ENCODE measurements around the gene ADGRD1. TPM values are rescaled to one million over a fixed set of nuclear protein-coding genes. Genes with fewer than 3 reads are reported as not detected.
A peak's percentile ranks its signal among the peaks of the same experiment; 100 is the strongest.

ADGRD1 gene
- total RNA-seq, 1 experiment from 2014 or later: not detected

DNA sequence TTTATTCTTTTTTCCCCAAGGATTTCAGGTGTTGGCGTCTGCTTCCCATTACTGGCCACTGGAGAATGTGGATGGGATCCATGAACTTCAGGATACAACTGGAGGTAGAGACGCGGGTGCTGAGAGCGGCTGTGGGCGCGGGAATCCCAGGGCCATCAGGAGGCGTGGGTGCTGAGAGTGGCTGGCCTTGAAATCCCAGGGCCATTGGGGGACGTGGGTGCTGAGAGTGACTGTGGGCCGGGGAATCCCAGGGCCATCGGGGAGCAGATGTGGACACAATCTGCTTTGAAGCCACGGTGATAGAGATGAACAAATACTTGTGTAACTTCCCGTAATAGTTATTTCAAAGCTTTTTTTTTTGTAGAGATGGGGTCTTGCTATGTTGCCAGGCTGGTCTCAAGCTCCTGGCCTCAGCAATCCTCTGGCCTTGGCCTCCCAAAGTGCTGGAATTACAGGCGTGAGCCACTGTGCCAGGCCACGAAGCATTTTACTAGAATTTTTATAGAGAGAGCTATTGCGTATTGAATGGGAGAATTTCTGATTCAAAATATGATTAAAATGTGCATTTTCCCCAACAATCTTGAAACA, 12.8 kb downstream of the ADGRD1 start:
- no peak for DNase-seq (ENCODE audit: low read depth)

DNA sequence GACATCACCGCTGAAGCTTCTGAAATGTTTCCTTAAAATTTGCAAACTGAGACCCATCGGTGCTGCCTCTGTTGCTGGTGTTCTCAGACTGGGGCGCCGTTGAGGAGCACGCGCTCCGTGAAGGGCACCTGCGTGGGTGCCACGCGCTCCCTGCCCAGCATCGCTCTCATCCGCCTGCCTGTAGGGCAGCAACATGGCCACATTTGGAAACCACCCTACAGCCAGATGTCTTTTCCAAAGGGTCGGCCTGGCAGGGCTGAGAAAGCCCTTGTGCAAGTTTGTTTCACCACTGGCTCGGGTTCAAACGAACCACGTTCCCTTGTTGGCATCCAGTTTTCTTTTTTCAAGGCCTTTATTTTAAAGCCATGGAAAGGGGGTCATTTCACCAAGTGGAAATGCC, 13.9 kb downstream of the ADGRD1 start:
- no peak for DNase-seq (ENCODE audit: low read depth)

GRCh38 chr12:130968611-130969010, 14.9 kb downstream of the ADGRD1 start:
- DNase-seq (ENCODE audit: low read depth): no peak

- DNase-seq (ENCODE audit: low read depth): peak; percentile 1
Observed at GRCh38 chr12:130969223-130969622, 15.5 kb downstream of the ADGRD1 start.

- DNase-seq (ENCODE audit: low read depth): no peak
Observed at GRCh38 chr12:130970165-130970907, 16.6 kb downstream of the ADGRD1 start.

DNA sequence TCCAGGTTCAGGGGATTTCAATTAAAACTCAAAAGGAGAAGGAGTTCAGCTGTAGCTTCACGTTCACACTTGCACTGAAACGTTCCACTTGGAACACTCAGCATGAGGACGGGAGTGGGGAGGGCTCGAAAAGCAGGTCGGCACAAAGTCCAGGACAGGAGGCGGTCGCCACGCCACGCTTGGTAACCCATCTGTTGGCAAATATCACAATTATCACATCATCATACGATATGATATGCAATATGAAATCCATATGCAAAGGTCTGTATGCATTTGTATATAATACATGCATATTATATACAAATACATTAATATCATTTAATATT, 17.2 kb downstream of the ADGRD1 start:
- no peak for DNase-seq (ENCODE audit: low read depth)

- DNase-seq (ENCODE audit: low read depth): no peak
Observed at GRCh38 chr12:130971925-130972585, 18.3 kb downstream of the ADGRD1 start.

DNA sequence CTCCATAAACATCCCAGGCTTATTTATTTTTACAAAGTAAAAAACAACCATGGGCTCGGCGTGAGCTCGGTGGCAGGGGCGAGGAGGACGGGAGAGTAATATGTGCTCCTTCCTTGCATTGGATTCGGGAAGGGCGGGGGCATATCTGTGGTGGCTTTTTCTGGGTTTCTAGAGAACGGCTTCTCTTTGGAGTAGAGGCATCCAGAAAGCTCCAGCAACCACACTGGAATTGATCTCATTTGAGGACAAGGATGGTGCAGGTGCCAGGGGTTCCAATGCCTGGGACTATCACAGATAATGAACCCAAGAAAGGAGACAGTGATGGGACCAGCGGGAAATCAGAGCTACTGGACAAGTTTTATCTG, 18.9 kb downstream of the ADGRD1 start:
- DNase-seq (ENCODE audit: low read depth): no peak

- DNase-seq (ENCODE audit: low read depth): no peak
Observed at GRCh38 chr12:130973109-130973508, 19.4 kb downstream of the ADGRD1 start.

GRCh38 chr12:130973906-130974305, 20.2 kb downstream of the ADGRD1 start:
- DNase-seq (ENCODE audit: low read depth): no peak

DNA sequence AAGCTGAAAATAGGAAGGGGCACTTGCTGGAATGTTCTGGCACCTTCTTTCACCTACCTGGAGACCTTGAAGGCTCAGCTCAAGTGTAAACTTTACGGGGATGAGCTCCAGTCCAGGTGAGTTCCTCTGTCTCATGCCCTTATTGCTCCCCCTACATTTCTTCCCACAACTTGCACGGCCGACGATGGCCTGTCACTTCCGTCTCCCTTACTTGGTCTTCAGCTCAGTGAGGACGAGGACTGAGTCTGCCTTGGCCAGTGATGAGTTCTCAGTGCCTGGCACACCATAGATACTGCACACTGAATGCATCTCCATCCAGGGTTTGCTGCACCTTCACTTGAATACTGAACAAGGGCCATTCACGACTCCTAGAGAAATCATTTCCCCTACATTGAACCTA, 21.4 kb downstream of the ADGRD1 start:
- DNase-seq (ENCODE audit: low read depth): no peak

- no peak for DNase-seq (ENCODE audit: low read depth)
Observed at GRCh38 chr12:130976171-130976720, 22.5 kb downstream of the ADGRD1 start.

GRCh38 chr12:130977046-130977742, 23.5 kb downstream of the ADGRD1 start:
- no peak for DNase-seq (ENCODE audit: low read depth)

DNA sequence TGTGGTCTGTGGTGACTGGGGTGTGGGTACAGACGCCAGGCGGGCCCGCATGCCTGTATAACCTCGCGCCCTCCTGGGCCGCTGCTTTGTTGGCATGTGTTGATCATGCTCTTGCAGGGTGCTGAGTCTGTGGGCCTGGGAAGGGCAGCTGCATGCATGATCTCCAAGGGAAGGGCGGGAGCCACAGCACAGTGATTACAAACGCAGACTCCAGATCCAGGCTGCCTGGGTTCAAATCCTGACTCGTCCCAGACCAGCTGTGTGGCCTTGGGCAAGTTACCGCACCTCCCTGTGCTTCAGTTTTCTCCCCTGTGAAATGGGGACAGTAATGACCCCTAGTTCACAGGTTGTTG, 24.0 kb downstream of the ADGRD1 start:
- DNase-seq (ENCODE audit: low read depth): no peak

GRCh38 chr12:130978785-130979184, 25.1 kb downstream of the ADGRD1 start:
- no peak for DNase-seq (ENCODE audit: low read depth)

DNA sequence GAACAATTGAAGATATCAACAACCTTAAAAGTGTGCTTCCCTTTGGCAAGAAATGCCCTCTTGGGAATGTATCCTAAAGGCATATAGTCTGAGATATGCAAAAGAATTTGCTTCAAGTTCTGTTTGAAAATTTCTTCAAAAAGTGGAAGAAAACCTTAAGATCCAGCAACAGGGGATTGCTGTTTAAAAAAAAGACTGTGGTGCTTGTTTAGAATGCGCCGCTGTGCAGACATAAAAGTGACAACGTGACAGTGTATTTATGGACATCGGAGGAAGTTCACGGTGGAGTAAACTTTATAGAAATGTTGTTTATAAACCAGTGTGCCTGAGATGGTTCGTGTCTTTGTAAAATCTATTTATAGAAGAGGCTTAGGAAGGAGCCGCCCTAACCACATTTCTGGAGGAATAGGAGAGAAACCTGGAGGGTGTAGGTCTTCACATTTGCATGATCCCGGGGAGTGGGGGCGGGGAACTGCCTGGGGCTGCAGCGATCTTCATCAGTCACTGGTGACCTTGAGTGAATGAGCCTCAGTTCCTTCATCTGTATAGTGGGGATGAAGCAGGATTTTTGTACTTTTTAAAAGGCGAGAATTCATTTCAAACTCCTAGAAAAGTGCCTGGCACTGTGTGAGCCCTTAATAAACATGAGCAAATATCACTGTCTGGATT, 27.5 kb downstream of the ADGRD1 start:
- DNase-seq (ENCODE audit: low read depth): no peak

DNA sequence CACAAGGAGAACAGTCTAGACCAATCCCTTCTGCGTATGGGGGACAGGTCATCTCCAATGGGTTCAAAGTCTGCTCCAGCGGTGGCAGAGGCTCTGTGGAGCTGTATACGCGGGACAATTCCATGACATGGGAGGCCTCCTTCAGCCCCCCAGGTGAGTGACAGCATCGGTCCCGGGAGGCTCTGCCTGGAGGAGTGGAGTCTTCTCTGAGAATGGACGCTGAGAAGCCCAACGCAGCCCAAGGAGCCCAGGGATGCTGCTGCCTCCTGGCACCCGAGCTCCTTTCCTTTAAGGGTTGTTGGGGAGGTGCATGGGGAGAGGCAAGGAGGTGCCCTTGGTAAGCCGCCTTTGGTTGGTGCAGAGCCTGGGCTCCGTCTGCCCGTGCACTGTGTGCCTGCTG, 28.2 kb downstream of the ADGRD1 start:
- DNase-seq (ENCODE audit: low read depth): no peak

DNA sequence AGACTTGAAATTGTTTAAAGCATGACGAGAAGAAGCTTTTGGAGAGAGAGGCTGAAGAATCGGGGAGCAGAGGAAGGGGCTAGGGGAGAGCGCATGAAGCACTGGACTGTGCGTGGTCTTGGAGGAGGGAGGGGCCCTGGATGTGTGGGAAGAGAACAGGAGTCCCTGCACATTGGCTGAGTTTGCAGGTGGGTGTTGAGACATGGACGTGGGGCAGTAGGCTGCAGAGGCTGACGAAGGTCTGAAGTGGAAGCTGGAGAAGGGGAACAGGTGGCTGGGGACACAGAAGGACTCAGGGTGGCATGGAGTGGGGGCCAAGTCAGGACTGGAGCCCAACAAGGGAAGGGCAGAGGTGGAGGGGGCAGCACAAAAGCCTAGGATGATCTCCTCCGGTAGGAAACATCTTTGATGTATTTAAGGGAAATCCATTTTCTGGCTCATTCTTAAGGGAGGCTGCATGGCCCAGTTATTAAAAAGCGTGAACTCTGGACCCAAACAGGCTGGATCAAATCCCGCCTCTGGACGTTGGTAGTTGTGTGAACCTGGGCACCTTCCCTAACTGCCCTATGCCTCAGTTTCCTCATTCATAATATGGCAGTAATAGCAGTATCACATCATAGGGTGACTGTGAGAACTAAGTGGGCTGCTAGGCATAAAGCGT, 29.0 kb downstream of the ADGRD1 start:
- no peak for DNase-seq (ENCODE audit: low read depth)

- no peak for DNase-seq (ENCODE audit: low read depth)
Observed at GRCh38 chr12:130983328-130984017, 29.8 kb downstream of the ADGRD1 start.

- DNase-seq (ENCODE audit: low read depth): no peak
Observed at GRCh38 chr12:130984183-130985058, 30.7 kb downstream of the ADGRD1 start.

All from LHCN-M2 (cell line).